Heart right ventricle (tissue), 16 donors: ENCODE results near the gene LIN52. TPM values are rescaled to one million over a fixed set of nuclear protein-coding genes. Genes with fewer than 3 reads are reported as not detected.

Source experiments
- ATAC-seq, 8 donors: fragments of 200-7000 bp; cut with Tn5 transposase; one replicate each; pipeline ENCODE4 v1.9.1; 2020; ENCODE audit warnings: mild to moderate bottlenecking in 8 of 8, moderate library complexity in 8 of 8, moderate number of reproducible peaks in 1 of 8
- DNase-seq, 2 donors: peaks; one replicate each; pipeline ENCODE4 v3.0.0-alpha.2; 2020
- H3K27ac ChIP-seq, 10 donors: fragments of 200-600 bp; sonication (generic) in 2 of 10; one replicate each; pipeline versions ENCODE4 v1.5.0 to v1.8.0; 2020 to 2022; ENCODE audit warnings: mild to moderate bottlenecking in 3 of 10
- H3K27me3 ChIP-seq, 7 donors: fragments of 200-600 bp; one replicate each; pipeline ENCODE4 v1.8.0; 2021 to 2022; ENCODE audit warnings: mild to moderate bottlenecking in 2 of 7
- H3K36me3 ChIP-seq, 9 donors: fragments of 200-600 bp; sonication (generic) in 1 of 9; one replicate each; pipeline versions ENCODE4 v1.5.0 to v1.8.0; 2020 to 2022; ENCODE audit warnings: mild to moderate bottlenecking in 2 of 9
- H3K4me1 ChIP-seq, 9 donors: fragments of 200-600 bp; sonication (generic) in 1 of 9; one replicate each; pipeline versions ENCODE4 v1.5.0 to v1.8.0; 2020 to 2022; ENCODE audit warnings: mild to moderate bottlenecking in 4 of 9
- H3K4me3 ChIP-seq, 10 donors: fragments of 200-600 bp; sonication (generic) in 2 of 10; one replicate each; pipeline versions ENCODE4 v1.5.0 to v1.8.0; 2020 to 2022; ENCODE audit warnings: mild to moderate bottlenecking in 7 of 10, moderate library complexity in 2 of 10
- H3K9me3 ChIP-seq, 11 donors: fragments of 200-600 bp in 10 of 11; sonication (generic) in 2 of 11; one replicate each; pipeline versions ENCODE4 v1.5.0 to v1.8.0; 2013 to 2022; ENCODE audit warnings: mild to moderate bottlenecking in 2 of 11, control low read depth in 1 of 11, moderate library complexity in 1 of 11
- CTCF ChIP-seq, 9 donors: fragments of 200-600 bp; sonication (generic) in 2 of 9; IDR thresholded peaks; one replicate each; pipeline versions ENCODE4 v1.5.0 to v1.8.0; 2021 to 2022; ENCODE audit warnings: antibody characterized with exemption in 9 of 9, mild to moderate bottlenecking in 5 of 9, moderate library complexity in 1 of 9
- WGBS, 2 donors: extraction: QIAGEN DNeasy Blood & Tissue Kit; methylation state at CpG; one replicate each; pipeline ENCODE4 v1.1.7; 2013; ENCODE audit warnings: inconsistent platforms in 1 of 2; 5-methylcytosine and 5-hydroxymethylcytosine counted together
- intact Hi-C, 10 donors: fragments of 100-400 bp; cut with DNase I; formaldehyde crosslinking; loops; one replicate each; pipeline versions ENCODE4 v1.11.1 to v1.14.2; 2022
- polyA plus RNA-seq, 2 donors: library from polyadenylated mRNA; stranded (reverse); fragments of 200-250 nt; gene quantifications; one replicate each; pipeline ENCODE4 v1.2.3, GENCODE V29; 2013
- total RNA-seq, 10 donors: library from RNA; stranded (reverse); fragmentation: NEBNext Ultra II Directional in 3 of 10; extraction: Animal tissue kit (Norgen Biotek cat#: 25700) in 3 of 10; gene quantifications; one replicate each; pipeline versions ENCODE4 v1.2.1 to v1.2.4, GENCODE V29; 2021 to 2023
- donor health status: Arrhythmogenic right ventricular cardiomyopathy.
- donor health status: ischemic (EF 13 %, LVEDD 7.1; RV severe dilation, severe dysfunction).
- donor health status: healthy with polysubstance abuse.
- donor health status: DM: no; HTN: yes; CAD: no.
- donor health status: DM: no; HTN: no; CAD: no.
- donor health status: ischemic (EF 25% LVEDD 6.9; RV normal size, moderate dysfunction).
- donor health status: ischemic (EF 25% LVEDD 5.7; RV mildly dilated, moderate dysfunction).
- donor health status: healthy.
- donor health status: DM: yes; HTN: yes; CAD: no.
- donor health status: Ischemic cardiomyopathy.
- donor health status: ischemic (EF 35%, LVEDD 5.7; RV mildly dilated, moderate dysfunction).
- donor health status: nonischemic (EF 11% LVEDD 7.7; RV severe dilation, severe dysfunction).
- donor health status: DM: yes; HTN: yes; CAD: no.
- donor health status: PGD.
- donor health status: ischemic (EF 29% LVEDD 5.4; RV normal size, mild dysfunction).
- donor health status: nonischemic (EF 23%, LVEDD 6.1; RV moderate dilation, normal function).

The LIN52 gene
- total and polyA plus RNA-seq, 12 donors, result 4.7 to 13.6 (median 8.3) TPM

GRCh38 chr14:74195623-74196022, 110.9 kb downstream of the LIN52 start:
- TF ChIP-seq CTCF (IDR thresholded peaks at IDR 0.05), result no peak
- no peaks in the 10 kb centered on the region for H3K27me3 ChIP-seq

GRCh38 chr14:74198441-74199234, 113.9 kb downstream of the LIN52 start:
- ATAC-seq (no peak), DNase-seq (no peak)
- WGBS, 2 donors, result 95 to 97% methylated on average over 7 of the region's 7 CpGs
- H3K4me3 ChIP-seq, result no peak overlapping the region
- H3K27ac ChIP-seq, result no peak overlapping the region
- TF ChIP-seq CTCF (IDR thresholded peaks at IDR 0.05), result no peak
- H3K4me1 ChIP-seq, result no peaks in the 10 kb centered on the region
- intact Hi-C loops, result no loop called here
- H3K36me3 ChIP-seq, result peaks cover 0 to 46% (median 13%) of the 10 kb centered on the region in 9 donors
- no peaks in the 10 kb centered on the region for H3K9me3 ChIP-seq
- H3K27me3 ChIP-seq, result no peaks in the 10 kb centered on the region

More at GRCh38 chr14:74195623-74196022, 110.9 kb downstream of the LIN52 start:
- peaks cover 0 to 24% (median 10%) of the 10 kb centered on the region in 9 donors for H3K36me3 ChIP-seq
- no peaks in the 10 kb centered on the region for H3K9me3 ChIP-seq
- H3K4me1 ChIP-seq, result no peaks in the 10 kb centered on the region
- no peak overlapping the region for H3K4me3 ChIP-seq
- H3K27ac ChIP-seq, result no peak overlapping the region
- WGBS, 2 donors, result 96 to 98% methylated on average over 7 of the region's 7 CpGs
- DNase-seq, result no peak
- ATAC-seq, result no peak
- intact Hi-C loops, result no loop called here

GRCh38 chr14:74202113-74202512, 117.4 kb downstream of the LIN52 start:
- DNase-seq (no peak), ATAC-seq (no peak)
- H3K27ac ChIP-seq, result no peak overlapping the region
- no peaks in the 10 kb centered on the region for H3K27me3 ChIP-seq
- no peak overlapping the region for H3K4me3 ChIP-seq
- no peak for TF ChIP-seq CTCF (IDR thresholded peaks at IDR 0.05)
- H3K4me1 ChIP-seq, result no peaks in the 10 kb centered on the region
- H3K9me3 ChIP-seq, result no peaks in the 10 kb centered on the region
- peaks cover 0 to 47% (median 13%) of the 10 kb centered on the region in 9 donors for H3K36me3 ChIP-seq
- intact Hi-C loops, result no loop called here

- TF ChIP-seq CTCF (IDR thresholded peaks at IDR 0.05), result no peak
- 95 to 97% methylated on average over 8 of the region's 8 CpGs for WGBS, 2 donors
- H3K9me3 ChIP-seq, result no peaks in the 10 kb centered on the region
- H3K4me3 ChIP-seq, result no peak overlapping the region
- ATAC-seq (no peak), DNase-seq (no peak)
- H3K4me1 ChIP-seq, result no peaks in the 10 kb centered on the region
- intact Hi-C loops, result no loop called here
- no peaks in the 10 kb centered on the region for H3K27me3 ChIP-seq
- H3K36me3 ChIP-seq, result peaks cover 0 to 47% (median 13%) of the 10 kb centered on the region in 9 donors
- H3K27ac ChIP-seq, result no peak overlapping the region
Measured at GRCh38 chr14:74203639-74204038, 118.9 kb downstream of the LIN52 start.
